Measurements from ENCODE around the gene ACBD4.

Gene ACBD4

DNA sequence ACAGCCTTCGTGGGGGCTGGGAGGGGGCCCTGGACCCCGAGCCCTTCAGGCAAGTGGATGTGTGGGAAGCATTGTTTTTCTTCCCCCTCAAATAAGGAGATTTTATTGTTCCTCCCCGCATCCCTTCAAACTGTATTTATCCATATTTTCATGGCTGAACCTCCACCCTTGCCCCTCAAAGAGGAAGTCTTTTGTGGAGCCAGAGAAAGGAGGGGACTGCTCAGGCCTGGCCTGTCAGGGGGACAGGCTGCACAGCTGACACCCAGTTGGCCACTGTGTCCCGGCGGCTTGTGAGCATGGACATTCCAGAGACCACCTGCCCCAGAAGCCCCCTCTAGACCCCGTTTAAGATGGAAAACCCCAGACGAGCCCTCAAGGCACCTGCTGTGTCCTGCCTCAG is 42.1 kb downstream of the ACBD4 start:
- no peak for DNase-seq (ENCODE audit: extremely low read depth in 1 of 2, low read depth in 1 of 2)

DNA sequence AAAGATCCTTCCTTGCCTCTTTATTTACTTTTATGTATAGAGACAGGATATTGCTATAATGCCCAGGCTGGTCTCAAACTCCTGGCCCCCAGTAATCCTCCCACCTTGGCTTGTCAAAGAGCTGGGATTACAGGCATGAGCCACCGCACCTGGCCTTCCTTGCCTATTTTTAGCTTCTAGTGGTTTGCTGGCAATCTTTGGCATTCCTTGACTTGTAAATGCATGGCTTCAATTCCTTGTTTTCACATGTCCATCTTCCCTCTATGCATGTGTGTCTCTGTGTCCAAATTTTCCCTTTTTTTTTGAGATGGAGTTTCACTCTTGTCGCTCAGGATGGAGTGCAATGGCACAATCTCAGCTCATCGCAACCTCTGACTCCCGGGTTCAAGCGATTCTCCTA is 48.7 kb downstream of the ACBD4 start:
- no peak for DNase-seq (ENCODE audit: extremely low read depth in 1 of 2, low read depth in 1 of 2)

DNA sequence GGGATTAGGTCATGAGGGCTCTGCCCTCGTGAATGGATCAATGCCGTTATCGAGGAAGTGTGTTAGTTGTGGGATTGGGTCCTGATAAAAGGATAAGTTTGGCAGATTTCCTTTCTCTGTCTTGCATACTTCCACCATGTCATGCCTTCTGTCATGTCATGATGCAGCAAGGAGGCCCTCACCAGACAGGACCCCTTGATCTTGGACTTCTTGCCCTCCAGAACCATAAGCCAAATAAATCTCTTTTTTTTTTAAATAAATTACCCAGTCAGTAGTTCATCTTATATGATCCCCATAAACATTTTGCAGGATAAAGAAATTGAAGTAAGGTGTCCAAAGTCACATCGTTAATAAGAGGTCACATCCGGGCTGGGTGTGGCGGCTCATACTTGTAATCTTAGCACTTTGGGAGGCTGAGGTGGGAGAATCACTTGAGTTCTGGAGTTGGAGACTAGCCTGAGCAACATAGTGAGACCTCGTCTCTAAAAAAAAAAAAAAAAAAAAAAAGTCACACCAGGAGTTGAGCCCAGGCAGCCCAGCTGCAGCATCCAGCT is 51.4 kb downstream of the ACBD4 start:
- no peak for DNase-seq (ENCODE audit: extremely low read depth in 1 of 2, low read depth in 1 of 2)

DNA sequence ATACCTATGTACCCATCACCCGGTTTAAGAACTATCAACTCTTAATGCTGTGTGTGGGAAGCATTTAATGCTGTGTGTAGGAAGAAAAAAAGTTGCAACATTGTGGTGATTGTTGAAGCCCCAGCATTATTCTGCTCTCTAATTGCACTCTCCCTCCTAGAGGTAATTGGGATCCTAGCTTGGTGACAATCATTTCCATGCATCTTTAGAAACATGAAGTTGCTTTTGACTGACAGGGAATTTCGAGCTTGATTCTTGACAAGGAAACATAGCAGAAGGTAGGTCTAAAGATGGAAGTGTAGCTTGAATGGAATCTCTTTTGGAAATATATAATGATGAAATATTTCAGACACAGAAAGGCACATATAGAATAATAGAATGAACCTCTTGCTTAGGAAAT is 53.5 kb downstream of the ACBD4 start:
- no peak for DNase-seq (ENCODE audit: extremely low read depth in 1 of 2, low read depth in 1 of 2)

DNA sequence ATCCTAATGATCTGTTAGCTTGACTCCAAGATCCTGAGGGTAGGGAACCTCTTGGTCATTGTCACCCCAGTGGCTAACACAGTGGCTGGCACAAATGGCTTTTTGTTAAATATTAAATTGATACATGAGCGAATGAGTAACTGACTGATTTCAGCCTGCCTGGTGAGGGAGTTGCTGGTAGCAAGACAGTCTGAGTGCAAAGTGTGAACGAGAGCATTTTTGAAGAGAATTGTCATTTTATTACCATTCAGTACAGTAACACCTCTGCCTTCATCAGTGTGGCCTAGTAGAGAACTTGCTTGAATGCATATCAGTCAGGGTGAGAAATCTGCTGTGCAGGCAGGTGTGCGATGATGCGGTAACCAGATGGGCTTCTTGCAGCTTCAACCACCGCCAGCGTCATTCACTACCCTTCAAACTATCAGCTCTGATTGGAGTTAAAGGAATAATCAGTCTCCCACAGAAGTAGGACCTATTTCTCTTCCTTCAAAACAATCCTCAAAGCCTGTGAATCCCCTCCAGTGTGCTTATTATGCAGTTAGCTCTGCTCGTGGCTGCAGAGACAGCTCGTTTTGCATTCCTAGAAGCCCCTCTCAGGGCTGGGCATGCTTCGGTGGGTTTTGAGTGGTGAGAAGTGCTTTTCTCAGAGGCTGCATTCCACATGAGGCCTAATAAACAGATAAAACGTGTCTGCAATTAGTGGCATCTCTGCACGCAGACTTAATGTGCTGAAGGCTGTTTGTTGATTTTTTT is 55.2 kb downstream of the ACBD4 start:
- no peak for DNase-seq (ENCODE audit: extremely low read depth in 1 of 2, low read depth in 1 of 2)
